Measurements from ENCODE around the gene BRCC3.

- no peak for TF ChIP-seq POLR2AphosphoS5 (IDR thresholded peaks at IDR 0.05; ENCODE audit: insufficient read depth in 1 of 2, low read depth in 1 of 2)
- TF ChIP-seq CTCF (IDR thresholded peaks at IDR 0.05): no peak
Measured at GRCh38 chrX:155022585-155022984, 48.7 kb upstream of the BRCC3 start, which contains the start of gene F8.
